ENCODE measurements around the gene PRF1. TPM values are rescaled to one million over a fixed set of nuclear protein-coding genes. Genes with fewer than 3 reads are reported as not detected.

The PRF1 gene
- total and polyA plus RNA-seq, 8 donors: under 0.01 to 11.0 (median 1.4) TPM; not detected in 1

DNA sequence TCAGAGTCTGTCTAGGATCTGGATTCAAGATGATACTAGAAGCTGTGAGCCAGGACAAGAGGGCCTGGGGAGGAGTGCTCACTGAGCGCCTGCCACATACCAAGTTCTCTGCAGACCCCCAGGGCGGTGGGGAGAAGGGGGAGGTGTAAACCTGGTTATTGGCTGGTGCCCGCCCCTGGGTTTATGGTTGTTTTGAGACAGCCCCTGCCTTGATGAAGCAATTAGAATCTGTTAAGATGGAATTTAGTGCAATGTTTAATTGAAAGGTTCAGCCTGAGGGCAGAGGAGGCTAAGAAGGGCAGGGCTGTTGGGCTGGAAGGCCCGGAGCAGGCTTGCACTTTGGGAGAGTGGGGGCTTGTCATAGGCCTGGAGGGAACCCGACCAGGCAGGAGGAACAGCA, 42.7 kb downstream of the PRF1 start:
- TF ChIP-seq EP300 (IDR thresholded peaks at IDR 0.05) (no peak), POLR2AphosphoS5 (IDR thresholded peaks at IDR 0.05) (no peak), POLR2A (IDR thresholded peaks at IDR 0.05) (no peak)
- TF ChIP-seq, protein P1, sequence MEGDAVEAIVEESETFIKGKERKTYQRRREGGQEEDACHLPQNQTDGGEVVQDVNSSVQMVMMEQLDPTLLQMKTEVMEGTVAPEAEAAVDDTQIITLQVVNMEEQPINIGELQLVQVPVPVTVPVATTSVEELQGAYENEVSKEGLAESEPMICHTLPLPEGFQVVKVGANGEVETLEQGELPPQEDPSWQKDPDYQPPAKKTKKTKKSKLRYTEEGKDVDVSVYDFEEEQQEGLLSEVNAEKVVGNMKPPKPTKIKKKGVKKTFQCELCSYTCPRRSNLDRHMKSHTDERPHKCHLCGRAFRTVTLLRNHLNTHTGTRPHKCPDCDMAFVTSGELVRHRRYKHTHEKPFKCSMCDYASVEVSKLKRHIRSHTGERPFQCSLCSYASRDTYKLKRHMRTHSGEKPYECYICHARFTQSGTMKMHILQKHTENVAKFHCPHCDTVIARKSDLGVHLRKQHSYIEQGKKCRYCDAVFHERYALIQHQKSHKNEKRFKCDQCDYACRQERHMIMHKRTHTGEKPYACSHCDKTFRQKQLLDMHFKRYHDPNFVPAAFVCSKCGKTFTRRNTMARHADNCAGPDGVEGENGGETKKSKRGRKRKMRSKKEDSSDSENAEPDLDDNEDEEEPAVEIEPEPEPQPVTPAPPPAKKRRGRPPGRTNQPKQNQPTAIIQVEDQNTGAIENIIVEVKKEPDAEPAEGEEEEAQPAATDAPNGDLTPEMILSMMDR (IDR thresholded peaks at IDR 0.05): no peak
- Histone ChIP-seq H3K27me3 (no peaks in the 10 kb centered on the region), H3K4me3 (no peak overlapping the region), H3K36me3 (peaks cover 0 to 31% (median 5%) of the 10 kb centered on the region in 4 donors), H3K9me3 (no peaks in the 10 kb centered on the region), H3K27ac (peak overlapping the region in 1 of 5 donors; percentile 61), H3K4me1 (peaks cover 7 to 37% (median 25%) of the 10 kb centered on the region in 4 donors)
- no peak for DNase-seq
- 85 to 94% (median 89%) methylated on average over 5 of the region's 5 CpGs for WGBS, 5 donors
- intact Hi-C loops (cut with DNase I; ENCODE audit: low total_unique reads): no loop called here

DNA sequence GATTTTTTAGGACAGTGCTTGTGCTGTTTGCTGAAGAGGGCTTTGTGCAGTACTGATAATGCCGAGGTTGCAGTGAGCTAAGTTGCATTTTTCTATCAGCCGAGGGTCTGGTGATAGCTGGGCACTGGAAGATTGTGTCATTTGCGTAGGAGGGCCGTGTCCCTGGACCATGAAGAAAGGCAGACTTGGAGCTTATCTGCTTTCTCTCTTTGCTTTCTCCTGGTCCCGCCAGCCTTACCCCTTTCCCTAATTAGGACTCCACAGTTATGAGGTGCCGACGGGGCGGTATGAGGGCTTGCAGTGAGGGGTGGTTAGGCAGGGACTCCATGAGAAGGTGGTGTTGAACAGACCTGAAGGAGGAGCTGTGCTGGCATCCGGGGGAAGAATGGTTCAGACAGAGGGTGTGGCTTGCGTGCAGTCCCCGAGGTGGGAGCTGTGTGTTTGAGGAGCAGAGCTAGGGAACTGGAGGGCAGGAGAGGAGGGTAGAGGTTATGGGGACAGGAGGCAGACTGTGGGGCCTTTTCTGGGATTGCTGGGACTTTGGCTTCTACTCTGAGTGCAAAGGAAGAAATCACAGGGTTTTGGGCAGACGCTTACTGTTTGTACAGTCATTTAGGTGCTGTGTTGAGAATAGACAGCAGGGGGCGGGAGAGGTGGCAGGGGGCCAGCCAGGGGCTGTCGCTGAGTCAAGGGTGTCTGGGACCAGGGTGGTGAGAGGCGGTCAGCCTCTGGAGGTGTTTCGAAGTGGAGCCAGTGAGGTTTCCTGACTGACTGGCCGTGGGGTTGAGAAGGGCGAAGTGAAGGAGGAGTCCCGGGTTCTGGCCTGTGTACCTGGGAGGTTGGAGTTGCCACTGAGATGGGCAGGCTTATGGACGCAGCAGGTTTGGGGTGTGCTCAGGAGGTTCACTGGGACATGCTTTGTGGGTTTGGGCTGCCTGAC, 43.4 kb downstream of the PRF1 start:
- Histone ChIP-seq H3K4me1 (peaks cover 7 to 37% (median 25%) of the 10 kb centered on the region in 4 donors), H3K9me3 (no peaks in the 10 kb centered on the region), H3K27me3 (no peaks in the 10 kb centered on the region), H3K4me3 (peak overlapping the region; percentile 7 to 26 (median 10)), H3K27ac (peak overlapping the region in 1 of 5 donors; percentile 60), H3K36me3 (peaks cover 0 to 26% (median 1%) of the 10 kb centered on the region in 4 donors)
- peak; percentile 63 to 83 for DNase-seq
- WGBS, 5 donors: 20 to 39% (median 28%) methylated on average over 20 of the region's 20 CpGs
- TF ChIP-seq POLR2AphosphoS5 (IDR thresholded peaks at IDR 0.05): no peak
- TF ChIP-seq, protein P1 (IDR thresholded peaks at IDR 0.05): peak in 5 of 7 experiments; percentile 18 to 56 (median 38)
- intact Hi-C loops (cut with DNase I; ENCODE audit: low total_unique reads): no loop called here

DNA sequence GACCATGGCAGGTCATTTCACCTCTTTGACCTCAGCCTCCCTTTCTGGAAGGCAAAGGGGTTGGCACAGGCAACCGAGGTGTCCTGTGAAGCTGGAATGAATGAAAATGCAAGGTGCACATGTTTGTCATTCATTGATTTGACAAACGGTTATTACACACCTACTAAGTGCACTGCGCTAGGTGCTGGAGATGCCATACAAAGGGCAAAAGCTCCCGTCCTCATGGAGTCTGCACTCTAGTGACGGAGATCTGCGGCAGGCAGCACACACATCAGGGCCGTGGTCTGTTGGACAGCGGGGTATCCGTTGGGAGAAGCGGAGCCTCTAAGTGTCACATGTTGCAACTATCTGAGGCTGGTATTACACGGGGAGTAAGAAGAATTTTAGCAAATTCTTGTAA, 44.2 kb downstream of the PRF1 start:
- no peak overlapping the region for H3K4me3 ChIP-seq
- TF ChIP-seq, protein P1 (IDR thresholded peaks at IDR 0.05): no peak
- TF ChIP-seq POLR2AphosphoS5 (IDR thresholded peaks at IDR 0.05) (no peak), EP300 (IDR thresholded peaks at IDR 0.05) (no peak), POLR2A (IDR thresholded peaks at IDR 0.05) (no peak)
- H3K4me1 ChIP-seq: peaks cover 7 to 37% (median 25%) of the 10 kb centered on the region in 4 donors
- WGBS, 5 donors: 88 to 93% (median 89%) methylated on average over 11 of the region's 11 CpGs
- no peaks in the 10 kb centered on the region for H3K9me3 ChIP-seq
- H3K27me3 ChIP-seq: no peaks in the 10 kb centered on the region
- no peak for DNase-seq
- intact Hi-C loops (cut with DNase I; ENCODE audit: low total_unique reads): no loop called here
- no peak overlapping the region for H3K27ac ChIP-seq
- peaks cover 0 to 32% (median 0%) of the 10 kb centered on the region in 4 donors for H3K36me3 ChIP-seq

DNA sequence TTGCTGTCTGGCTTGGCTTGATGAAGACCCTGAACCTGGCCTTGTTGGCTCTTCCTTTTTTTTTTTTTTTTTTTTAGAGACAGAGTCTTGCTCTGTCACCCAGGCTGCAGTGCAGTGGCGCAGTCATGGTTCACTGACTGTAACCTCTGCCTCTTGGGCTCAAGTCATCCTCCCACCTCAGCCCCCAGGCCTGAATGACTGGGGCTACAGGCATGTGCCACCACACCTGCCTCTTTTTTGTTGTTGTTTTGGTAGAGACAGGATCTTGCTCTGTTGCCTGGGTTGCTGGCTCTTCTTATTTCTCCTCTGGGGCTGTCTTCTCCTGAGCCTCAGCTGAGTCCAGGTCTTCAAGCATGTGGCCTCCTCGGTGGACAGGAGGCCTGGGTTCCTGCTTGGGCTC, 44.7 kb downstream of the PRF1 start:
- Histone ChIP-seq H3K4me1 (peaks cover 7 to 37% (median 26%) of the 10 kb centered on the region in 4 donors), H3K9me3 (no peaks in the 10 kb centered on the region), H3K36me3 (peaks cover 0 to 33% (median 0%) of the 10 kb centered on the region in 4 donors), H3K27me3 (no peaks in the 10 kb centered on the region), H3K27ac (no peak overlapping the region), H3K4me3 (no peak overlapping the region)
- TF ChIP-seq, protein P1 (IDR thresholded peaks at IDR 0.05): no peak
- no peak for TF ChIP-seq EP300 (IDR thresholded peaks at IDR 0.05)
- TF ChIP-seq POLR2A (IDR thresholded peaks at IDR 0.05): no peak
- TF ChIP-seq POLR2AphosphoS5 (IDR thresholded peaks at IDR 0.05): no peak
- intact Hi-C loops (cut with DNase I; ENCODE audit: low total_unique reads): no loop called here
- DNase-seq: no peak
- WGBS, 5 donors: 65 to 100% (median 71%) methylated on average over 2 of the region's 2 CpGs
